GM21447 (cell line): Measurements from ENCODE around the gene CST3.
"Not testable (repeated sequence)": the region's sequence is repeated elsewhere in the genome, so short reads cannot be mapped to it uniquely, and the experiment has no call there.

Experiments used
- ATAC-seq: cut with Tn5 transposase; IDR thresholded peaks from one replicate; pipeline ENCODE4 v1.9.1; 2021; ENCODE audit not compliant: unreplicated experiment

CST3 gene

GRCh38 chr20:23662276-23662870 is 24.6 kb upstream of the CST3 start:
- no peak for ATAC-seq

GRCh38 chr20:23661002-23661429 is 23.3 kb upstream of the CST3 start:
- ATAC-seq, result no peak

GRCh38 chr20:23659989-23660837 is 22.5 kb upstream of the CST3 start:
- no peak for ATAC-seq

GRCh38 chr20:23659610-23659988 is 21.8 kb upstream of the CST3 start:
- ATAC-seq, result not testable (repeated sequence)

DNA sequence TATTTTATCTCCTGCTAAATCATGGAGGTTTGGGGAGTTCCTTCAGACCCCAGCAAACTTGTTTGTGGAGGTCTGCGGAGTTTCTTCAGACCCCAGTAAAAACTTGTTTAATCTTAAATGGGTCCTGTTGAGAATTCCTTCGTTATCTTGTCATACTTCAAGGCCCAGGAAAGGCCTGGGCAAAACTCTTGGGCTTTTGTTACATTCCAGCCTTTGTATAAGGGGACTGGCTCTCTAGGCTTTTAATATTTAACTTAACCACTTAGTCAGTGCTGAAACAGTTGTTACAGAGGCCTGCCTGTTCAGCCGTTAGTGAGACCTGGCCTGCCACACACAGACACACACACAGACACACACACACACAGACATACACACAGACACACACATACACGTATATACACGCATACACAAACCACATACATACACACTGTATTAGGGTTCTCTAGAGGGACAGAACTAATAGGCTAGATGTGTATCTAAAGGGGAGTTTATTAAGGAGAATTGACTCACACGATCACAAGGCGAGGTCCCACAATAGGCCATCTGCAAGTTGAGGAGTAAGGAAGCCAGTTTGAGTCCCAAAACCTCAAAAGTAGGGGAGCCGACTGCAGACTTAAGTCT is 21.3 kb upstream of the CST3 start:
- no peak for ATAC-seq

GRCh38 chr20:23658336-23658735 is 20.6 kb upstream of the CST3 start:
- no peak for ATAC-seq

- ATAC-seq, result no peak
Observed at GRCh38 chr20:23657202-23657601, 19.4 kb upstream of the CST3 start.

DNA sequence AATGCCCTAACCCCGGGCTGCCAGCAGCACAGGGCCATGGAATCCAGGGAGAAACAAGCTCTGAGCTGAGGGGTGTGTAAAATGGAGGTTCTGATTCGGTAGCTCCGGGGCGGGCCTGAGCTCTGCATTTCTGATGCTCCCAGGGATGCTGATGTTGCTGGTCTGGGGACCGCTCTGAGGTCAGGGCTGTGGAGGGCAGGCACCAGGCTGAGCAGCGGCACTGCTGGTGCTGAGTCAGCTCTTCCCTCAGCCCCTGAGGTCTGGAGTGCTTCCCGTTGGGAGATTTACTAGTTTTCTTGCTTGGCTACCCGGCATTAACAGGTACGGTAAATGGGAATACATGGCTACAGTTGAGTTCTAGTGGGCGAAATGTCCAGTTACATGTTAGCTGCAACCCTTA is 18.6 kb upstream of the CST3 start:
- ATAC-seq, result no peak

DNA sequence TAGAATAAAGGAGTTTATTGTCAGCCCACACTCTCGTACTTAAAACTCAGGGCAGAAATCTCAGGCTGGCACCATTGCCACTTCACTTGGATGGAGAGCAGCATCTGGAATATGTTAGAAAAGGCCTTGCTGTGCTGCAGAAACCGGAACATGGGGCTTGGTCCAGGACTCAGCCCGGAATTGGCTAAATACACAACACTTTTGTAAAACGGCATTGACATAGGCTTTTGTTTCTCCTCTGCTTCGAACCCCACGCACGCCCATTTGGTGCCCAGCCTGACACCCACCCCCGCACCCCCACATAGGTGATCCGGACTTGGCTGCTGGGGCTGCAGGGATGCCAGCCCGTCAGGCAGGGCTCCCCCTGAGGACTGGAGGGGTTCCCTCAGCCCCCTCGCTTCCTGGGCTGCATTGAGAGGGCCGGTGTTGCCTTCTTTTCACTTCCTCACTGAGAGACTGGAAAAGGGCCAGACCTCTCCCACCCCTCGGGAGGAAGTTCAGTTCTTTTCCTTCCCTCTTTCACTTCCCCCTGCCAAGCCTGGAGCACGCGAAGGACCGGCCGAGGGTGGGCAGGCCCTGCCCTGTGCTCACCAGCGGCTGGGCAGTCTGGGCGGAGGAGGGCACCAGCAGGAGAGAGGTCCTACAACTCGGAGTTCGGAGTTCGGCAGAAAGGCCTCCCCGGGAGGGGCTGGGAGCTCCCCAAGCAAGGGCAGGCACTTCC is 17.9 kb upstream of the CST3 start:
- ATAC-seq, result no peak

DNA sequence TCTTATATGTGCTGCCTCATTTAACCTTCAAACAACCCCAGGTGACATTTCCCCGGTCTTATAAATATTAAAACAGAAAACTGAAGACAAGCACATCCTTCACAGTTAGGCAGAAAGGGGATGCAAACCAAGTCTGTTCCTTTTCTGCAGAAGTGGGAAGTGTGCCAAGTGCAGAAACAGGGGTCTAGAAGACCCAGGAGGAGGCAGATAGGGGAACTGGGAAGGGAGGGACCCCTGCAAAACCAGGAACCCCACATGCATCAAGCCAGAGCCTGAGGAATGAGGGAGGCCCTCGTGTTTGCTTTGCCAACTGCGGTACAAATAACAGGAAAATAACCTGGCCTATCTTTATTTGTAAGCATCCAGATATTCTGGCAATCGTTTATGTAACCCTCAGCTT is 17.0 kb upstream of the CST3 start:
- ATAC-seq, result no peak

DNA sequence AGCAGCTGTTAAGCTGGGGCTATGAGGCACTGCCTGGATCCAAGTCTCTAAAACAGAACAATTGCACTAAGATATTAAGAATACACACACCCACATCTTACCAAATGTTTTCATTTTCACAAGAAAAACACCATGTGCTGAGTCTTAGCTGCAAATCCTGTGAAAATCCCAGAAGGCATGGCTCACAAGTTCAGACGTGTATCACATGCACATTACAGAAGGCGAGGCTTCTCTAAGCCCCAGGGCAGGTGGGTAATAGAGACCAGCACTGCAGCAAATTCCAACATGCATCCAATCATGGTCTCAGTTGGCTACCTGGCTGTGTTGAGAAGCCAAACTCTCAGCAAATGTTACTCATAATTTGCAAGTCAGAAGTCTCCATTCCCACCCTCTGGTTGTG is 16.2 kb upstream of the CST3 start:
- ATAC-seq, result no peak

GRCh38 chr20:23653400-23653938 is 15.7 kb upstream of the CST3 start:
- ATAC-seq, result no peak

DNA sequence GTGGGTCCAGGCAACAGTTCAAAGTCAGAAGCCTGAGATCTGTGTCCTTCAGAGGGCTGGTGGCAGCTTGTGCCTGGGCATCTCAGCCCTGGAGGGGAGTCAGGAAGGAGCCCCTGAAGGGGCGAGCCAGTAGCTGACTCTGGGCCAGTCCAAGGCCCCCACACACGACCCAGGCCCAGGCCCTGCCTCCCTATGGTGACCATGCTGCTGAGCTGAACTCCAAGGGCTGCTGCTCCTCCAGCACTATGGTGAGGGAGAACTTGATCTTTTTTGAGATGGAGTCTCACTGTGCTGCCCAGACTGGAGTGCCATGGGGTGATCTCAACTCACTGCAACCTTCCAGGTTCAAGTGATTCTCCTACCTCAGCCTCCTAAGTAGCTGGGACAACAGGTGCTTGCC is 15.2 kb upstream of the CST3 start:
- no peak for ATAC-seq

- ATAC-seq, result no peak
Observed at GRCh38 chr20:23652371-23652770, 14.6 kb upstream of the CST3 start.

- ATAC-seq, result no peak
Observed at GRCh38 chr20:23651117-23651516, 13.4 kb upstream of the CST3 start.

- ATAC-seq, result no peak
Observed at GRCh38 chr20:23649830-23650417, 12.2 kb upstream of the CST3 start.

GRCh38 chr20:23649242-23649641 is 11.5 kb upstream of the CST3 start:
- ATAC-seq, result no peak

GRCh38 chr20:23647346-23647745 is 9.6 kb upstream of the CST3 start:
- ATAC-seq, result no peak

GRCh38 chr20:23646106-23646873 is 8.5 kb upstream of the CST3 start:
- no peak for ATAC-seq

DNA sequence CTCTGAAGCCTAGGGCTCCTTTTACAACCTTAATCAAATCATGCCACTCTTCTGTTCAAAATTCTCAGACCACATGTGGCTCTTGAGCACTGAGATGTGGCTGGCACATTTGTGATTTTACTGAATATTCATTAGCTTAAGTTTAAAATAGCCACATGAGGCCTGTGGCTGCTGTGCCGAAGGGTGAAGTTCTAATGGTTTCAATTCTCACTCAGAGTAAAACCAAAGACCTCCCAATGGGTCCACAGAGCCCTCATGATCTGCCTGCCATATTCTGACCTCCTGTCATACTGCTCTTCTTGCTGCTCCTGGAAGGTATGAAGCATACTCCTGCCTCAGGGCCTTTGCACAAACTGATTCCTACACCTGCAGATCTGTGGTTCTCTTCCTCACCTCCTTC is 7.8 kb upstream of the CST3 start:
- ATAC-seq, result peak; percentile 35
